Astrocyte (in vitro differentiated cells and primary cell): ENCODE measurements around the gene DUSP1. TPM values are rescaled to one million over a fixed set of nuclear protein-coding genes. Genes with fewer than 3 reads are reported as not detected.

Source experiments
- DNase-seq: peaks from one replicate; pipeline ENCODE4 v3.0.0-alpha.2; 2010; ENCODE audit warnings: low read depth
- FAIRE-seq: peaks from 2 replicates; lab custom pipeline; 2011; peaks lifted over from hg19 to GRCh38; lab: Jason Lieb, UNC
- H2AFZ ChIP-seq: 2 replicates; pipeline ENCODE4 v1.6.0; 2012; ENCODE audit warnings: low read depth, low read length, inconsistent platforms
- H3K27ac ChIP-seq: 2 replicates; pipeline ENCODE4 v1.5.1; 2011; ENCODE audit warnings: low read depth, low read length, inconsistent platforms
- H3K27me3 ChIP-seq: 2 replicates; pipeline ENCODE4 v1.6.0; 2011; ENCODE audit warnings: low read length, inconsistent platforms; ENCODE audit not compliant: insufficient read depth
- H3K36me3 ChIP-seq: 2 replicates; pipeline ENCODE4 v1.5.1; 2011; ENCODE audit warnings: low read length, inconsistent platforms; ENCODE audit not compliant: insufficient read depth
- H3K4me1 ChIP-seq: 2 replicates; pipeline ENCODE4 v1.5.1; 2011; ENCODE audit warnings: low read length, inconsistent platforms; ENCODE audit not compliant: insufficient read depth
- H3K4me2 ChIP-seq: 2 replicates; pipeline ENCODE4 v1.6.0; 2012; ENCODE audit warnings: low read length, inconsistent platforms
- H3K4me3 ChIP-seq: 2 replicates; pipeline ENCODE4 v1.5.1; 2011; ENCODE audit warnings: low read depth, mild to moderate bottlenecking, low read length, inconsistent platforms; ENCODE audit not compliant: insufficient read depth
- H3K79me2 ChIP-seq: 2 replicates; pipeline ENCODE4 v1.6.0; 2012; ENCODE audit warnings: mild to moderate bottlenecking, low read length, inconsistent platforms; ENCODE audit not compliant: insufficient read depth
- H3K9ac ChIP-seq: 2 replicates; pipeline ENCODE4 v1.6.0; 2012; ENCODE audit warnings: mild to moderate bottlenecking, low read length, inconsistent platforms
- H3K9me3 ChIP-seq: 2 replicates; pipeline ENCODE4 v1.5.1; 2012; ENCODE audit warnings: low read depth, mild to moderate bottlenecking, low read length, inconsistent platforms; ENCODE audit not compliant: insufficient read depth
- H4K20me1 ChIP-seq: 2 replicates; pipeline ENCODE4 v1.6.0; 2012; ENCODE audit warnings: low read length, inconsistent platforms; ENCODE audit not compliant: insufficient read depth
- H3K27ac Mint-ChIP-seq: one replicate; pipeline ENCODE4 v1.8.0; 2021; ENCODE audit warnings: mild to moderate bottlenecking, mixed read lengths; ENCODE audit not compliant: unreplicated experiment
- H3K27me3 Mint-ChIP-seq: one replicate; pipeline ENCODE4 v1.8.0; 2021; ENCODE audit warnings: low read depth, mixed read lengths; ENCODE audit not compliant: unreplicated experiment
- H3K36me3 Mint-ChIP-seq: one replicate; pipeline ENCODE4 v1.8.0; 2021; ENCODE audit warnings: low read depth, mixed read lengths; ENCODE audit not compliant: unreplicated experiment
- H3K4me1 Mint-ChIP-seq: one replicate; pipeline ENCODE4 v1.8.0; 2021; ENCODE audit warnings: low read depth, mixed read lengths; ENCODE audit not compliant: unreplicated experiment
- H3K4me3 Mint-ChIP-seq: one replicate; pipeline ENCODE4 v1.8.0; 2021; ENCODE audit warnings: mild to moderate bottlenecking, moderate library complexity, mixed read lengths; ENCODE audit not compliant: unreplicated experiment
- H3K9me3 Mint-ChIP-seq: one replicate; pipeline ENCODE4 v1.8.0; 2021; ENCODE audit warnings: mild to moderate bottlenecking, mixed read lengths; ENCODE audit not compliant: unreplicated experiment
- EZH2 ChIP-seq: IDR thresholded peaks from 2 replicates; pipeline ENCODE4 v1.6.1; 2012; ENCODE audit warnings: mild to moderate bottlenecking, low read length, inconsistent platforms; ENCODE audit not compliant: insufficient read depth
- total RNA-seq: library from RNA; stranded (reverse); gene quantifications from 2 replicates; pipeline ENCODE4 v1.2.1, GENCODE V29; 2021
- TF ChIP-seq, protein P1 (sequence below): IDR thresholded peaks from 2 replicates; pipeline ENCODE4 v1.5.1; 2011; ENCODE audit warnings: low read depth, mild to moderate bottlenecking, inconsistent platforms, low read length, moderate library complexity; ENCODE audit not compliant: insufficient read depth

Gene DUSP1
- total RNA-seq, 1 donor from 2014 or later, result 90.1 TPM

DNA sequence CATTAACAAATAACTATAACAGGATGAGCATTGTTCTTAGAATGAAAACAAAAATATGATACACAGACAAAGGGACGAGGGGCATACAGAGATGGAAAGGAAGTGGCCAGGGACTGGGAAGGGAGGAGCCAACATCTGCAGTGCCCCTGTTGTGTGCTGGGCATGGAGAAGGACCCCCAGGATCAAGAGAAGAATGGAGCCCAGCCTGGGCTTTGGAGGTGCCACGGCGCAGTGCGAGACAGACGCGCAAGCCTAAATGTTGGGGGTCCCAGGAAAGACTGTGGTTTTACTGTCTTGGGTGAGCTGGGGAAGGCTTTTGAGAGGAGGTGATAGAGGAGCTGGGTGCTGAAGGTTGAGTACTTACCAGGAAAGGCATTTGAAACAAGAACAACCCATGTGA lies 28.4 kb upstream of the DUSP1 start:
- Histone ChIP-seq H3K9me3 (no peaks in the 10 kb centered on the region), H3K4me1 (peaks cover 63% of the 10 kb centered on the region), H3K4me3 (no peak overlapping the region), H3K36me3 (no peaks in the 10 kb centered on the region), H3K79me2 (no peaks in the 10 kb centered on the region), H3K4me2 (peak overlapping the region; percentile 71), H4K20me1 (no peaks in the 10 kb centered on the region), H3K27me3 (no peaks in the 10 kb centered on the region), H3K9ac (peak overlapping the region; percentile 79), H2AFZ (no peak overlapping the region), H3K27ac (peak overlapping the region; percentile 86)
- FAIRE-seq (no peak), DNase-seq (no peak)
- TF ChIP-seq, protein P1, sequence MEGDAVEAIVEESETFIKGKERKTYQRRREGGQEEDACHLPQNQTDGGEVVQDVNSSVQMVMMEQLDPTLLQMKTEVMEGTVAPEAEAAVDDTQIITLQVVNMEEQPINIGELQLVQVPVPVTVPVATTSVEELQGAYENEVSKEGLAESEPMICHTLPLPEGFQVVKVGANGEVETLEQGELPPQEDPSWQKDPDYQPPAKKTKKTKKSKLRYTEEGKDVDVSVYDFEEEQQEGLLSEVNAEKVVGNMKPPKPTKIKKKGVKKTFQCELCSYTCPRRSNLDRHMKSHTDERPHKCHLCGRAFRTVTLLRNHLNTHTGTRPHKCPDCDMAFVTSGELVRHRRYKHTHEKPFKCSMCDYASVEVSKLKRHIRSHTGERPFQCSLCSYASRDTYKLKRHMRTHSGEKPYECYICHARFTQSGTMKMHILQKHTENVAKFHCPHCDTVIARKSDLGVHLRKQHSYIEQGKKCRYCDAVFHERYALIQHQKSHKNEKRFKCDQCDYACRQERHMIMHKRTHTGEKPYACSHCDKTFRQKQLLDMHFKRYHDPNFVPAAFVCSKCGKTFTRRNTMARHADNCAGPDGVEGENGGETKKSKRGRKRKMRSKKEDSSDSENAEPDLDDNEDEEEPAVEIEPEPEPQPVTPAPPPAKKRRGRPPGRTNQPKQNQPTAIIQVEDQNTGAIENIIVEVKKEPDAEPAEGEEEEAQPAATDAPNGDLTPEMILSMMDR, result no peak
- TF ChIP-seq EZH2, result no peak
- Mint-ChIP-seq H3K9me3 (peaks cover 2% of the 10 kb centered on the region), H3K27ac (peak overlapping the region; percentile 86), H3K4me1 (peaks cover 30% of the 10 kb centered on the region), H3K4me3 (no peak overlapping the region), H3K36me3 (no peaks in the 10 kb centered on the region), H3K27me3 (no peaks in the 10 kb centered on the region)

DNA sequence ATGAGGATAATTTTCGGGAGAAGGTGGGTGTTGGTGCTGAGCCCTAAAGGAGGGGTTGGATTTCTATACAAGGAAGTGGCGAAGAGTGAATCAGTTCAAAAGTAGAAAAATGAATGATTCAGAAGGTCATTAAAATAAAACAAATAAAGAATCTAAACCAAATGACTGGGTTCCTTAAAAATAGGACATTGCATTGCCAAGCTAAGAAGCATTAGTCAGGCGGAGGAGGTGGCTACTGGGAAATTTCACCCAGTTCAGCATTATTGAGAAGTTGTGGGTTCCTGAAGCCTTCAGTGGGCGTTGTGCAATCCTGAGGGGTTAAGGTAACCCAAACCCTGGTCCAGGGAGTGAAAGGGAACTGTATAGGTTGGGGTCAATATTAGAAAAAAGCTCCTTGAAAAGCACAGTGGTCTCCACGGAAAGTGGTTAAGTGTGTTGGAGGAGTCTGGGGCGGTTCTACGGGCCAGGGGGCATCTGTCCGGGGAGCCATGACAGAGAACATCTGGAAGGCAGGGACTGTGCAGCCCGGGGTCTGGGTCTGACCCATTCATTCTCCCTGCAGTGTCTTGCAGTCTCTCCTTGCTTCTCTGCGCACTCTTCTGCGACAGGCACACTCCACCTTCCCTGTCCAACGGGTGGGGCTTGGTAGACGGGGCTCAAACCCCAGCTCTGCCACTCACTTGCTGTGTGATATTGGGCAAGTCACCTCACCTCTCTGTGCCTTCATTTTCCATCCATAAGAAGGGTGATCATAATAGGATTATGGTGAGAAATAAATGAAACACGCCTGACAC lies 27.6 kb upstream of the DUSP1 start:
- peak overlapping the region; percentile 9 for H3K27ac Mint-ChIP-seq

More for the DNA sequence above, 27.6 kb upstream of the DUSP1 start:
- peak overlapping the region; percentile 86 for H3K27ac ChIP-seq
- H3K36me3 ChIP-seq, result no peaks in the 10 kb centered on the region
- peak overlapping the region; percentile 15 for H3K4me3 ChIP-seq
- peak; percentile 94 for DNase-seq
- peaks cover 71% of the 10 kb centered on the region for H3K4me1 ChIP-seq
- no peak overlapping the region for H2AFZ ChIP-seq
- peaks cover 2% of the 10 kb centered on the region for H3K9me3 Mint-ChIP-seq
- peak overlapping the region; percentile 71 for H3K4me2 ChIP-seq
- H3K4me3 Mint-ChIP-seq, result no peak overlapping the region
- no peaks in the 10 kb centered on the region for H3K36me3 Mint-ChIP-seq
- no peaks in the 10 kb centered on the region for H3K27me3 ChIP-seq
- no peaks in the 10 kb centered on the region for H3K27me3 Mint-ChIP-seq
- TF ChIP-seq, protein P1, result no peak
- no peak for TF ChIP-seq EZH2
- H3K9me3 ChIP-seq, result no peaks in the 10 kb centered on the region
- peaks cover 32% of the 10 kb centered on the region for H3K4me1 Mint-ChIP-seq
- FAIRE-seq, result no peak
- no peaks in the 10 kb centered on the region for H3K79me2 ChIP-seq
- peak overlapping the region; percentile 79 for H3K9ac ChIP-seq
- no peaks in the 10 kb centered on the region for H4K20me1 ChIP-seq
